ENCODE measurements around the gene RXRA.

RXRA gene

GRCh38 chr9:134457321-134458206, 131.3 kb downstream of the RXRA start:
- no peak for DNase-seq

DNA sequence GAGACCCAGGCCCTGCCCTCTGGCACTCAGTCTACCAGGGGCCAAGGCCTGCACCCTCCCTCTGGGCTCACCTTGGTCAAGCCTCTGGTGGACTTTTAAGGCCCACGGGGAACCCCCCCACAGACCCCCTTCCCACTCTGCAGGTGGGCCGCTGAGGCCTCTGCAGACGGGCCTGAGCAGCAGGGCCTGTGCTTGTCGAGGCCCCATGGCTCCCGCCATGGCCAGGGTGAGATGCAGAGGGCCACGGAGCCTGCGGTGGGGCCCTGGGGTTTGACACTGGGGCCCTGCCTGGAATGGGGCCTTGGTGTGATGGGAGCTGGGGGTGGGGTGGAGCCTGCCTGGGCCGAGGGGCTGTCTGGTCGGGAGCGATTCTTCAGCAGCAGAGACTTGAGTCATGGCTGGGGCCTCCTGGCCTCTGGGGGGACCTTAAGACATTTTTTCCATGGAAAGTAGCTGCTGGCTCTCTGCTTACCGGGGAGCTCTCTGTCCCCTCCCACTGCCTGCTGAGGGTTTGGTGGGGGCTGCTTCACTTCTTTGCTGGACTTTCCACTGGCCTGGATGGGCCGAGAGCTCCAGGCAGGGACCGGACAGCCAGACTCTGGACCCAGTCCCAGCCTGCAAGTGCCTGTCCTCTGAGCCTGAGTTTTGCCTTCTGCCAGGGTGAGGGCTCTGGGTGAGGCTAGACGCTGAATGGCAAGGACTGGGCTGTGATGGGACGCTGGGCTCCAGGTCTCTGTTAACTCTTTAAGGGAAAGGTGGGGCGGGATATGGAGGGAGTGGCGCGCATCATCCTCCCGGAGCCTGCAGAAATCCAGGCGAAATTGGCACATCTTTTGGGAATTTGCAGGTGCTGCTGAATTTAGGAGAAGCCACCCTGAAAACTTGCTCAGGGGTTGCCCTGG, 132.2 kb downstream of the RXRA start:
- no peak for DNase-seq

DNA sequence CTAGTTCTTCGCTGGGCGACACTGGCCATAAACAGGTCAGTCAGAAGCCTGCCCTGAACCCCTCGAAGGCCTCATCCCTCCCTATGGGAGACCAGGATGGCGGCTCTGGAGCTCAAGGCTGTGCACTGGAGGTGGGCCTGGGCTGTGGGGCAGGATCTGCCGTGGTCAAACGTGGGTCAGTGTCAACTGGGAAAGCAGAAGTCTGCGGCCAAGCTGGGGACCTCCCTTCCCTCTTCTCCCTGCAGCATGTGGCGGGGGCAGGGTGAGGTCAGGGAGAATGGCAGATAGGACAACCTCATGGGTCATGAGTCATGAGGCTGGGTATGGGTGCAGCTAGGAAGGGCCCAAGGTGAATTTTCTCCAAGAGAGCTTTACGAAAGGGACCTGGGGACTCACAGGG, 132.9 kb downstream of the RXRA start:
- DNase-seq, result no peak

- no peak for DNase-seq
Measured at GRCh38 chr9:134459573-134459972, 133.3 kb downstream of the RXRA start.

GRCh38 chr9:134460206-134460605, 134.0 kb downstream of the RXRA start:
- DNase-seq, result no peak

DNA sequence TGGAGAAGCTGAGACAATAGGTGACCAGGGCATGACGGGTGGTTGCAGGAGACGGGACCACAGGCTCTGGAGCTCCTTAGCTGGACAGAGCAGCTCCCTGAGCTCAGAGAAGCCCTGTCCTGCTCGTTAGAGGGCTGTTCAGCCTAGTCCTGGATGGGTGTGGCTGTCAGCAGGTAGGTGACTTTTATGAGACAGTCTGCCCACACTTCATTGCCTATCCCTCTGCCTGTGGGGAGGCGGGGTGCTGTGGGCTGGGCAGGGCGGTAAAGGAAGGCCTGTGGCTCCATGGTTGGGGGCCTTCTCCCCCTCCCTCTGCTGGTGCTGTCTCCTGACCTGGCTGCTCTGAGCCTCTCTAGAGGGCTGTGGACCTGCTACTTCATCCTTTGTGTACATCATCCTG, 134.6 kb downstream of the RXRA start:
- DNase-seq, result no peak

DNA sequence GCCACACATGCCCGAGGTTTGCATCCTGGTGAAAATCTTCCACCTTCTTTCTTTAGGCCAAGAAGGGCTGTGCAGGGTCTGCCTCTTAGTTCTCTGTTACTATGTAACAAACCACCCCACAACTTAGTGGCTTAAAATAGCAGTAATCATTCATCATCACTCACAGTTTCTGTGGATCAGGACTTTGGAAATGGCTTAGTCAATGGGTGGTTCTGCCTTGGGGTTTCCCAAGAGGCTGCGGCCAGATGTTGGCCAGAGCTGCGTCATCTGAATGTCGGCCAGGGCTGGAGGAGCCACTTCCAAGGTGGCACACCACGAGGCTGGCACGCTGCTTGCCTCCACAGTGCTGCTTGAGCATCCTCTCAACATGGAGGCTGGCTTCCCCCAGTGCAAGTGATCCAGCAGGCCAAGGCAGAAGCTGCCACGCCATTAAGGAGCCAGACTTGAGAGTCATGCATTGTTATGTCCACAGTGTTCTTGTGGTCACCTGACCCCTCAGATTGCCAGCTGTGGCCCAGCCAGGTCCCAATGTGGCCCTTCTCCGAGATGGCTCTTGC, 135.2 kb downstream of the RXRA start:
- DNase-seq, result no peak

GRCh38 chr9:134462318-134462717, 136.1 kb downstream of the RXRA start:
- DNase-seq, result no peak

GRCh38 chr9:134463280-134463679, 137.0 kb downstream of the RXRA start:
- DNase-seq, result no peak

- no peak for DNase-seq
Measured at GRCh38 chr9:134466869-134467616, 140.8 kb downstream of the RXRA start.

DNA sequence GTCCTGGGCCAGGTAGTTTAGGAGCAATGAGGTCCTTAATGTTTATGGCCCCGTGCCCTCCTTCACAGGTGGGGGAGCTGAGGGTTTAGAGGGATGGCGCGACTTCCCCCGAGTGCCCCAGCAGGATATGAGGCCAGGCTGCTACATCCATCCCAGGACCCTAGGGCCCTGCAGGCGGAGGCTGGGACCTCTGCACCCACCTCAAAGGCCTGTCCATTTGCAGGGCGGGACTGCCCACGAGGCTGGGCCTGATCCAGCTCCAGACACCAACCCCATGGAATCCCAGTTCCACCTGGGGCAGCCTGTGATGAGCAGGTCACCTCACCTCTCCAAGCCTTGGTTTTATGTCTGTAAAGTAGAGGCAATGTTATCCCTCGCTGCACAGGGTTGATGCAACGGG, 142.1 kb downstream of the RXRA start:
- DNase-seq, result no peak

- no peak for DNase-seq
Measured at GRCh38 chr9:134469041-134469875, 143.0 kb downstream of the RXRA start.

- no peak for DNase-seq
Measured at GRCh38 chr9:134472256-134472655, 146.0 kb downstream of the RXRA start.

DNA sequence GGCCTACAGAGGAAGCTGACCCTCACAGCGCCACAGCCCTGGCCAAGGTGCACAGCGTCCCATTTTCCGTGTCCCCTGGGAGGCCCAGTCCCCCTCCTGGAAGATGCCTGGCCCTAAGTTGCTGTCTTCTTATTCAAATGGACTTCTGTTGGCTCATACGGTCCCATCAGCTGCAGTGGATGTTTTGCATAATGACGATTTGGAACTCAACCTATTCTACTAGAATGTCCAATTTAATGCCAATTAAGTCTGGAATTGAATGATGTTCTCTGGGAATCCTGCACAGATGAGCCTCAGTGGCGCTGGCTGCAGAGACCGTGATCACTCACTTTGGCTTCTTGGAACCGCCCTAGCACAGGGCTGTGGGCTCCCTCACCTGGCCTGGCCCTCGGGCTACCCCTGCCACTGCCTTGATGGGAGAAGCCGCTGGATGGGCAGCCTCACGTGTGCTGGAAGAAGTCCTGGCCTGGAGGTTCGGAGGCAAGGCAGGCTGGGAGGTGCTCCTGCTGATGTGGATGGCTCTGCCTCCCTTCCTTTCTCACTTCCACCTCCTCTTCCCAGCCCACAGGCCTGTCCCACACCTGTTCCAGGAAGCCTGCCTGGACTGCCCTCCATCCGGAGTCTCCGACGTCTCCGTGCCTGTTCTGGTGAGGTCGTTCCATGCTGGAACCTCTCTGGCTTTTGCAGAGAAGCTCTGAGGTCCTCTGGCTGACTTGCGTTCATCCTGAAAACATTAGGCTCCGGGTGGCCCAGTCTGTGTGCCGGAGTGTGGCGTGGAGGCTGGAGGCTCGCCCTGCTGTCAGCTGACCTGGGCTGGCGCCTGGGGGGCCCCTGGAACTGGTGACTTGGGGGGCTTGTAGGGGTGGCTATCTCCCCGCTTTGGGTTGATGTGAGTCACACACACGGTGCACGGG, 147.1 kb downstream of the RXRA start:
- DNase-seq, result no peak

DNA sequence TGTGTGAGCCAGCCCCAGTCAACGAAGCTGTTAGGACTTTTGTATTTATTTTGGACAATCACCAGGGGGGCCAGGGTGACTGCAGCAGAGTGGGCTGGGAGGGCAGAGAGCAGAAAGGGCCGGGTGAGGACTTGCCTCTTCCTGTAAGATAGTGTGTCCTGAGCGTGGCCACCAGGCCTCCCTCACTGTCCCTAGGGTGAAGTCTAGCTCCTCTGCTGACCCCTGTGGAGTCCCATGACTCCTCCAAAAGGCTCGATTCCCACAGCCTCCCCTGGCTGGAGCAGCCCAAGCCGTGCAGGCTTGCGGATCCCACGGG, 147.8 kb downstream of the RXRA start:
- no peak for DNase-seq

GRCh38 chr9:134475011-134475790, 148.9 kb downstream of the RXRA start:
- no peak for DNase-seq

DNA sequence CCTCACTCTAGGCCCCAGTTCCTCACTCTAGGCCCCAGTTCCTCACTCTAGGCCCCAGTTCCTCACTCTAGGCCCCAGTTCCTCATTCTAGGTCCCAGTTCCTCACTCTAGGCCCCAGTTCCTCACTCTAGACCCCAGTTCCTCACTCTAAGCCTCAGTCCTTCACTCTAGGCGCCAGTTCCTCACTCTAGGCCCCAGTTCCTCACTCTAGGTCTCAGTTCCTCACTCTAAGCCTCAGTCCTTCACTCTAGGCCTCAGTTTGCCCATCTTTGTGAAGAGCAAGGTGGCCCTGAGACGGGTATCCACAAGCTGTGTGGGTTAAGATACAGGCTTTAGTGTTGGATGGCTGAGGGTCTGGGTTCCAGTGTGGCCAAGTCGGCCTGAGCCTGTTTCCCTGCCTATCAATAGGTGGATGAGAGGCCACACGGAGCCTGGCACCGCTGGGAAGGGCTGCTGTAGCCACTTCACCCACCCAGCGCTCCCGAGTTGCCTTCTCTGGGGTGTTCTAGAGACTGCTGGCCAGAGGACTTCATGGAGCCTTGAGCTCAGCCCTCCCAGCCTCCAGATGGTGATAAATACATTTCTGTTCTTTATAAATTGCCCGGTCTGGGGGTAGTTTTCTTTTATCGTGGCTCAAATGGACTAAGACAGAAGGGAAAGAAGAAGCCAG, 150.2 kb downstream of the RXRA start:
- no peak for DNase-seq

DNA sequence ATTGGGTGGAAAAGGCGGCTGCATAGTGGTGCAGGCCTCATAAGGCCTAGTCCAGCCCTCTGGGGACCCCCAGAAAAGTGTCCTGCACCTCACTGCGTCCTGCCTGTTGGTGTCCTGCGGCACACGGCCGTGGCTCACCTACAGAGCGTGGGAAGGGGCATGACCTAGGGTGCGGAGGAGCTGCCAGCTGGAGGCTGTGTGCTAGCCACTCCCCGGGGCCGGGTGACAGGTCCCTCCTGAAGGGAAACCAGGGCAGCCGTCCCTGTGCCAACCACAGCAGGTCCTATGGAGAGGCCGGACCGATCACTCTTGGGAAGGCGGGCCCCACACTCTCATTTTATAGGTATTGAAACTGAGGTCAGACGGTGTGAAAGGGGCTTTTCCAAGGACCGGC, 150.7 kb downstream of the RXRA start:
- no peak for DNase-seq

GRCh38 chr9:134477342-134477925, 151.2 kb downstream of the RXRA start:
- no peak for DNase-seq
